GM18517 (cell line): ENCODE results near the gene CNTNAP2.
"Not testable (repeated sequence)": the region's sequence is repeated elsewhere in the genome, so short reads cannot be mapped to it uniquely, and the experiment has no call there.

ENCODE experiments used
- ATAC-seq: cut with Tn5 transposase; IDR thresholded peaks from one replicate; pipeline ENCODE4 v1.9.1; 2021; ENCODE audit warnings: mild to moderate bottlenecking, moderate library complexity; ENCODE audit not compliant: unreplicated experiment

The CNTNAP2 gene

DNA sequence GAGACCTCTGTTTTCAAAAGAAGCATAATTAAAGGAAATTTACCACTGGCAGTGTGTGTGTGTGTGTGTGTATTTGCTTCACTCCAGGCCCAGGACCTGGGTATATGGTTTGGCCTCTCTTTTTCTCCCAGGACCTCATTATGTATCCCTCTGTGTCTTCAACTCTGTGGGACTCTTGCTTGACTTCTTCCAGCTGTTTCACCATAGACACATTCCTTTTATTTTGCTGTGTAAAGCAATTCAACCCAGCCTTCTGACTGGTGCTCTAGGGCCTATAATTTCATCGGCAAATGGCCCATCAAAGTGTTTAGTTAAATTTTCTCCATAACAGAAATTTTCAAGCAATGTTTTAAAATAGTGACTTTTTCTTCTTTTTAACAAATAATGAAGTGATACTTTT, 954.3 kb downstream of the CNTNAP2 start:
- ATAC-seq: no peak

DNA sequence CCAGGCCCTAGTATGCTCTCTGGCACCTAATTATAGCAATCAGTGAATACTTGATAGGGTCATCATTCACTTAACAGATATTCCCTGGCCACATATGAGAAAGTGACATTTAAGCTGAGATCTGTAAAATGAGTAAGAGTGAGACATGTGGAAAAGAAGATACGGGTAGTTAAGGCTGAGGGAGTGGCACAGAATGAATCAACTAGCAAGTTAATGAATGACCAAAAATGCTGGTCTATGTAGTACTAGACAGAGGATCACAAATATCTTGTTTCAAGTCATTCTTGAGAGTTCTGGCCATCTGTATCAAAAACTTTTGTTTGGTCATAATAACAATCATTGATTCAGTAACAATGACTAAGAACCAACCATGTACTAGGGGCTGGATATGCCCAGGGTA, 954.9 kb downstream of the CNTNAP2 start:
- no peak for ATAC-seq

DNA sequence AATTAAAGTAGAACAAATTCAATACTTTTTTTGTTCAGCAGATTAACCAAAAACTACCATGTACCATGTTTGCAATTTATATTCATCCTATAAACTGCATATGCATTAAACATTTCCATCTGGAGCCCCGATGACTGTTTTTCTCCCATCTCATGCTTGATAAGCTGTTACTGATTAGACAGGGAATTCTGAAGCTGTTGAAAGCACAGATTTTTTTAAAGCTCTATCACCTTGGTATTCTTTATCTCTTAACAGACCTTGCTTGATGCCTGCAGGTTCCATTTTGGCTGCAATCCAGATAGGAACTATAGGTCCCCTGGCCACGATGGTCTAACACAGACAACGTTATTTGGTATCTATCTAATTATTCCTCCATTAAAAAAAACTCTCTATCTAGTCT, 961.7 kb downstream of the CNTNAP2 start:
- no peak for ATAC-seq

DNA sequence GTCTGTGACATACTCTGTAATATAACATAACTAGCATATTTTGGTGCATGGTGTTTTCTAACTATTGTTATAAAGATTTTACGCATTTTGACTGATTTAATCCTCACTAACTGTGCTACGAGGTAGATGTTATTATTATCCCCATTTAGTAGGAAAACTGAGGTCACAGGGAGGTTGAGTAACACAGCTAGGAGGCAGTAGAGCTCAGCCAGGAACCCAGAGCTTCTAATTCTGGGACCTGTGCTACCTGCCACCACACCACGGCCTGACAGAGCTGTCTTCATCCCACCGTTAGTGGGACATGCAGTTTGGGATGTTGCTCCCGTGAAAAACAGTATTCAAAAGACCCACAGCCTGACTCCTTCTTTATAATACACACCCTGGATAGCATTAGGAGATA, 962.5 kb downstream of the CNTNAP2 start:
- no peak for ATAC-seq

DNA sequence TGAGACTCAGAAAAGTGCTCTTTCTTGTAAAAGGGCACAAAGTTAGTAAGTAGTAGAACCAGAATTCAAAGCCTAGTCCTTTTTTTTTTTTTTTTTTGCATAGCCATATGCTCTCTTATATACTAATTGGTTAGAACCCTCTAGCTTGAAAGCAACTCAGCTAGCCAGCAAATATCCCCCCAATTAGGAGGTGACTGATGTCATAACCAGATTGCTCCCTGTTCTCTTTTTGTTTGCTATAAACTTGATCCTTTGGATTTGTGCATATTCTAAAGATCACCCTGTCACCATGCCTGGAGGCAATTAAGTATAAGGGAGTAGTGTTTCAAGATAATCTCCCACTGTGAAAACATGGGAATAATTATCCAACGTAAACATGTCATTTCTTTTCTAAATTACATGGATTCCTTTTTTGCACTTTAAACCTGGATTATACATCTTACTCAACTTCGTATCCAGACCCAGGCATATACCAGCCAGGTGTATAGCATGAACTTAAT, 963.4 kb downstream of the CNTNAP2 start:
- no peak for ATAC-seq

DNA sequence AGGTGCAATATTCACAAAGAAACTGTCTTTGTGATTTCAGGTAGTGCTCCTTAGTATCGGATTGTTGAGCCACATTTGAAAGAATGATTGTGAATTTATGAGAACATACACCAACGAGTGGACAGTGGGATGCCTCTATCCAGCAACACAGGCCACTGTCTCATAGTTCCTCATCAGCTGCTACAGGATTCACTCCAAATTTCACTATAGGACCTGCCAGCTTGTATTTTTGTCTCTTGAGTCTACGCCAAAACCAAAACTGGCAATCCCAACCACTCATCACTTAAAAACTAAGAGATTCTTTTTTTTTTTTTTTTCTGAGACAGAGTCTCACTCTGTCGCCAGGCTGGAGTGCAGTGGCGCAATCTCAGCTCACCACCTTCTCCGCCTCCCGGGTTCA, 964.5 kb downstream of the CNTNAP2 start:
- ATAC-seq: no peak

DNA sequence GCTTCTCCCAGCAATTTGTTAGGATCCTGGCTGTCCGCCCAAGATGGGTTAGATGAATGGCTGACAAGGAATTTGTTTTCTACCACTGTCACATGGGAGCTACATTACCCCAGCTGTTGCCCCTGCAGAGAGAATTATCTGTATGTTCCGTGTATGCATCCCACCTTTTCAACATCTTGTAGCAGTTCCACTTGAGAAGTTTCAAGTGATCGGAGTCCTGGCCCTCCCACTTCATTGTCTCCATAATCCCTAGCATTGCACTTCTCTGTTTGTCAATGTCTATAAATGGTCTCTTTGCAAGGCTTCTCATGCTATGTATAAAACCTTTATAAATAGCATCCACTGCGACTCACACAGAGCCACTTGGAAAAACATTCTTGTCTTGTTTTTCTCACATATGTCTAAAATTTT, 972.5 kb downstream of the CNTNAP2 start:
- ATAC-seq: no peak

DNA sequence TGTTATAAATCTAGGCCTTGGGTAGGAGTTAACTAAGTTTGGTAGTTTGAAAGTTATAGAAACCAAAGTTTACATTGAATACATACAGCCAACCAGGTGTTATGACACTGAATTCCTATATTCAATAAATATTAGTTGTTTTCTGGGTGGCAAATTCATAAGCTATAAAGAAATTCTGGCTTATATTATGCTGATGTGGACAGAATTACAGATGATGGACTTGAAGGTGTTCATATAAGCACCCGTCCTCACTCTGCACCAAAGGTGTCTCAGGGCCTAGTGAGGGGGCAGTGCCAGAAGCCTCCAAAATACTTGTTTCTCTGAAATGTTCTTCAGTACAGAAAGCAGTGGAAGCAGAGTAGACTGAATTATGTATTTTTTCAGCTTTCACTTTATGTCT, 973.0 kb downstream of the CNTNAP2 start:
- no peak for ATAC-seq

DNA sequence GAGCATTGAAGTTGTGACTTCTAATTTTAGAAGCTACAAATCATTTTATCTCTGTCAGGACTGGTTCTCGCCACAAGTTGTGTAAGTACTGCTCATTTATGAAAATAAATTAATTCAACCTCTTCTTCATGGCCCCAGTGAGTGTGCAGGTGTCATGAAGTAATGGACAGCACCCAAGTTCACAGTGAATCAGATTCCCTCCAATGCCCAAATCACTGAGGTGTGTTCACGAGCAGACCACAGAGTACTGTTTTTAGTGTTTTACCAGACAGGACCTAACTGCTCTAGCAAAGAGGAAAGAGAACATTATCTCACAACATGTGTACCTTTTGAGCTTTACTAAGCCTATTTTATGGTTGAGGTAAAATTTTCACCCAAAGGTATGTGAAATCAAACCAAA, 980.0 kb downstream of the CNTNAP2 start:
- ATAC-seq: no peak

DNA sequence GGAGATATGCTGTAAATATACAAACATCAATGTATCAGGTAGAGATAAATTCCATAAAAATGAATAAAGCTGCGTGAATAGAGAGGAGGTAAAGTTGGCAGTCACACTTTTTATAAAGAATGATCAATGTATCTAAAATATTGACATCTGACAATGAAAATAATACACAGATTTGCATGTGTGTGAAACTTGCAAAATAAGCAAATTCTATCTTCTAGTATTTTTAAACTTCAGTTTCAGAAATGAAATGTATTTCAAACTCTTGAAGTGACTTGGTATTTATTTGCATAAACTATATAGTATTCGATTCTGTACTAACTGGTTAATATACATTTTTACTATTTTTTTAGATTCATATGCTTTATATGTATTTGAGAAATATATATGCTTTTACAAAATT, 986.6 kb downstream of the CNTNAP2 start:
- no peak for ATAC-seq

DNA sequence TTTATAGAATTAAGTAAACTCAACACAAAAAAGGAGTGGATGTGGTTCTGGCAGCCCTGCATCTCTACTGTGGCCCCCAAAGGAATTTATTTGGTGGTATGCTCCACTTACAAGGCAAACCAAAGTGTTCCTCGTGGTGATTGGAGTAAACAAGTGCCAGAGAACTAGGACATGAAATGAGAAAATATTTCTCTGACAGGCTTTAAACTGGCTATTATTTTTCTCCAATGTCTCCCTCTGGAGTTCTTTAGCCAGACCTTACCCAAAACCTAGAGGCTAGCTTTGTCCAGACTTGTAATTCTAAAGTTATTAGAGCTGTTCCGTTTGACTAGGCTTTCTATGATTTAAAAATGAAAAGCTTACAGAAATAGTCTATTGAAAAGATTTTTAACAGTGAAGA, 990.1 kb downstream of the CNTNAP2 start:
- no peak for ATAC-seq

DNA sequence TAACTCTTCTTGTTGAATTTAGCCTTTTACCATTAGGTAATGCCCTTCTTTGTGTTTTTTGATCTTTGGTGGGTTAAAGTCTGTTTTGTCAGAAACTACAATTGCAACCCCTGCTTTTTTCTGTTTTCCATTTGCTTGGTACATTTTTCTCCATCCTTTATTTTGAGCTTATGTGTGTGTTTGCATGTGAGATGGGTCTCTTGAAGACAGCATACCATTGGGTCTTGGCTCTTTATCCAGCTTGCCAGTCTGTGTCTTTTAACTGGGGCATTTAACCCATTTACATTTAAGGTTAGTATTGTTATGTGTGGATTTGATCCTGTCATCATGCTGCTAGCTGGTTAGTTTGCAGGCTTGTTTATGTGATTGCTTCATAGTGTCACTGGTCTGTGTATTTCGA, 997.9 kb downstream of the CNTNAP2 start:
- ATAC-seq: not testable (repeated sequence)

DNA sequence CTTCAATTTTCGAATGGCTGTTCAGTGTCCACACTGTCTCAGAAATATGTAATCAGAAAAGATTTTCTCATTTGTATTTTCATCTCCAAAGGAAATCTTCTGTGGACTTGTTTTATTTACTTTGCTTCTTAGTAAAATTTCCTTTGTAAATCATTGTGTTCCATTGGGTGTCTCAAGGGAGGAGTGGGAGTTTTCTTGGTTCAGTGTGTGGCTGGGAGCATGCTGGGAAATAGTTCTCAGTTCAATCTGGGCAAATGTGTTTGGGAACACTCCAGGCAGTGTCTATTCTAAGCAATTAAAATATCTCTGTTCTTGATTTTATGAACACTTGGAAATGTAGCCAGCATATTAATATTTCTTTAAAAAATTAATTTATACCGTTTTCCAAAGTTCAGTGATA, 1019.8 kb downstream of the CNTNAP2 start:
- no peak for ATAC-seq

DNA sequence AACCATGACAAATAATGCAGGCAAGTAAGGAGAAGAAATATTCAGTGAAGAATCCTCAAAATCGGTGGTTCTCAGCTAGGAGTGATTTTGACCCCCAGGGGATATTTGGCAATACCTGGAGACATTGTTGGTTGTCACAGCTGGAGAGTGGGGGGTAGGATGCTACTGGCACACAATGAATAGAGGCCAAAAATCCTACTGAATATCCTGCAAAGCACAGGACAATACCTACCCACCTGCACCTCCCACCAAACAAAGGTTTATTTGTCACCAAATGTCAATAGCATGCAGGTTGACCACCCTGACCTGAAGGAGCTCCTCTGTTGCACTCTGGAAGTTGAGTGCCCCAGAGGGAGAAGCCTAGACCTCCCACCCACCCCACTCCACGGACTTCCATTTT, 1028.6 kb downstream of the CNTNAP2 start:
- no peak for ATAC-seq

DNA sequence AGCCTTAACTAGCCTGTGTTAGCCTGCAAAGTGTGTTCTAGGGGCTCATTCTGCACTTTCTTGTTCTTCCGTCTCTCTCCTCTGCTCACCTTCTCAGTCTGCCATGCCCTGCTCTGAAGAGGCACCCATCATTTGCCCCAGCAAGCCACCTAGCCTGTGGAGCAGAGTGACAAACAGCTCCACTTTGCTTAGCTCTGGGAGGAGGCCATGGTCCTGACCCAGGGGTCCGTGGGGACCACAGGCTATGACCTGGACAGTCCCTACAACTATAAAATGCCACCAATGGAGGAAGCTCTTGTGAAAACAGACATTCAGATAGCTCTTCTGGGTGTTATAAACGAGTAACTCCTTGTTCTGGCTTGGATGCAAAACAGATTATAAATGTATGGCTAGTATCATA, 1029.6 kb downstream of the CNTNAP2 start:
- no peak for ATAC-seq

DNA sequence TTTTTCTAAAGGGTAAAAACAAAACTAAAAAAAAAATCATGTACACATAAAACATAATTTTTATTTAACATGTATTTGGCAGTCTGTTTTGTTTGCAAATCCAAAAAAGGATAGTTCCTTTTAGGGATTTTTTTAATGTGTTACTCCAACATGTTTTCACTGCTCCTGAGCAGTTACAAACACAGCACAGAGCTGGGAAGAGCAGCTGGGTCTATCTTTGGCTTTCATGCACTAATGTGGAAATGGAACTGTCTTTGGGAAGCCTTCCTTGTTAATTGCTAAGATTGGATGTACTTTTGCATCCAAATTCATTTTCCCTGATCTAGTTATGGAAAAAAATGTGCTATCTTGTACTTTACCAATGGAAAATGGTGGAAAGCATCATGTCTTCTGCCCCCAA, 1035.1 kb downstream of the CNTNAP2 start:
- ATAC-seq: no peak

DNA sequence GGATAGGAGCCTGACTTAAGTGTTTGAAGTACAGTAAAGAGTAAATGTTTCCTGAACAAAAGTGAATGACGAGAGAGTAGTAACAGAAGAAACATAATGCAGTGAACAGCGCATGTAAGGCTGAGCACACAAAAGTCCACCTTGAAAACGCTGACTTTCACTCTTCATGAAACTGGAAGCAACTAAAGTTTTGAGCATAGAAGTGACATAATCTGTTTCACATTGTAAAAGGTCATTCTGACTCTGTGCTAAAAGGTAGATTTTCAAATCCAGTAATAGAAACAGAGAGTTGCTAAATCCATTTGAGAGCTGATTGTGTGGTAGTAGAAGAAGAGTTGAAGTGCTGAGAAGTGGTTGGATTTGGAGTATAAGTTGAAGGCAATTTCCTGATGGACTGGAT, 1037.0 kb downstream of the CNTNAP2 start:
- no peak for ATAC-seq

DNA sequence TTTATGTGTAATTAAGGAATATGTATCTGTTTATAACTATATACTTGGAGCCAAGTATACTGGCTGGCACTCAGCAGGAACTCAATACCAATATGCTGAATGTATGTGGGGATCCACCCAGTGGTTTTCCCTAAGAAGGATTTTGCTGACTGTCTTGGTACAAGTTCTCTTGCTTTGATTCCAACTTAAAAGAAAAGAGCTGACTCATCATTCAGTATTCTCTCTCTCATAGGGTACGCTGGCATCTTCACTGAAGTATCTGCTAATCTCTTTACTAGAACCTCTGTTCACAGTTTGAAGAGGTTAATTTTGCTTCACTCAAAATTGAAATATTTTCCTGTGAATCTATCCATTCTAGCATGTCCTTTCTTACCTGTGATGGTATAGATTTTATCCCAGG, 1044.8 kb downstream of the CNTNAP2 start:
- ATAC-seq: no peak

DNA sequence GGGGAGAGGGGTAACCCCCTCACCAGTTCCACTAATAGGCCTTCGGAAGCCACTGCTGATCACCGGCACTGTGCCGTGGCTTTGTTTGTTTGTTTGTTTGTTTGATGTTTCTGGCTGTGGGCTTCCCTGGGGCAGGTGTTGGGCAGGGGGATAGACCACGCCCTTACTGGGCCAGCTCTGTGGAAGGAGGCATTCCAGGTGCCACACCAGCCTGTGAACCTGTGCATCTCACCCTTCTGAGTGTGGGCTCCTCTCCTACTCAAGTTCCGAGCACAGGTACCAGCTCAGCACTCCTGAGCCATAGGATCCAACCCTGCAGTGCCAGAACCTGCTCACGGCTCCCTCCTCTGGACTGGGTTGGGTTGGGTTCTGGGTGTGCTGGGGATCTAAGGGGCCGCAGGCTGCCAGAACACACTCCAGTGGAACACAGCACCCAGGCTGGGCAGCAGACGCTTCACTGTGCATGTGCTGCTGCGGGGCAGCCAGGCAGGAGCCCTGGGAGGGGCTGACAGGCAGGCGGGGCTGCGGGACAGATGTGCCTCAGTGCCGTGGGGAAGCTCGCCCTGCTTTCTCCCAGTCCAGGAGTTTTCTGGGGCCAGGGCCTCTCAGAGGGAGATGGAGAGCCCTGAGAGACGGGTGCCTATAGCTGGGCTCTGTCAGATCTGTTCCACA, 1053.9 kb downstream of the CNTNAP2 start:
- ATAC-seq: no peak

DNA sequence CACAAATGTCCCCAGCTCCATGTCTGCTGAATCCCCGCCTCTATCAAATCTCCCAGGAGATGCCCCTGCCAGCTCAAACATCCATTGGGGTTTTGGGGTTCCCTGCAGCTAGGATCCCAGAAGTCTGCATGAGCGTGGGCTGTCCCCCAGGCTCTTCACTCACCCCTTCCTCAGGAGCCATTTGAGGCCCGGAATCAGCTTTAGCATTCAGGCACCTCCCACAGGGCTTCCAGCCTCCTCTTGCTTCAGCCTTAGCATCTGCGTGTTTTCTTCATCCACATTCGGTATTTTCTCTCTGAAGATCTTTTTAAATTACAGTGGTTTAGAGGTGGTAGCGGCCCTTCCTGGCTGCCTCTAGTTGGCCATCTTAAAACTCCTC, 1054.4 kb downstream of the CNTNAP2 start:
- ATAC-seq: no peak

DNA sequence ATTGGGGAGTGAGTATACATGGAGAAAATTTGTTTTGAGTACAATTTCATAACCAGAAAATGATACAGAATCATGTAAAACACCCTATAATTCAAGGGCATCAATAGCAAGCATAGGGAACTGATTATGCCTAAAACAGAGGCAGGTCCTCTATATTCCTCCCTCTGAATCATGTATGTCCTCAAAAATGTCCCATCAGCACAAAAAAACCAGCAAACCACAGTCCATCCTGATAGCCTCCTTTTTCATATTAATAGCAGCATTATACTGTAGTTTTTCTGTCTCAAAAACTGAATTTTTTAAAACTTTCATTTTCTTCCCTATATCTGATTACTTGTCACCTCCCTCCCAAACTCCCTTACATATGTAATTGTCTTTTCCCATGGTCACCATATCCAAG, 1057.3 kb downstream of the CNTNAP2 start:
- no peak for ATAC-seq

DNA sequence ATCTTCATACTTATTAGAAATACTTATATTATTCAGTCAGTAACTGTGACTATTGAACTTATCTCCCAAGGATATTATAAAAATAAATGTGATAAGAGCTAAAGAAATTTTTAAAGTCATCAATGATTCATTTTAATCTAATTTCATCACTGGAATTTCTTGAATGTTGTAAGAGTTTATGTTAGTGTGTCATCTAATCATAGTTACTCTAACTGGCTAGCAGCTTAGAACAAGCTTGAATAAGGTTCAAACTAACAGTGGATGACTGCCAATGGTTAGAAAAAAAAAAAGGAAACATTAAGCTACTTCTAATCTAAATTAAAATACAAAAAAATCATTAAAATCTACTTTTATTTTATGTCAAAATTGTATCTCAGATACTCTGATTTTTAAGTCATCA, 1066.3 kb downstream of the CNTNAP2 start:
- ATAC-seq: no peak

DNA sequence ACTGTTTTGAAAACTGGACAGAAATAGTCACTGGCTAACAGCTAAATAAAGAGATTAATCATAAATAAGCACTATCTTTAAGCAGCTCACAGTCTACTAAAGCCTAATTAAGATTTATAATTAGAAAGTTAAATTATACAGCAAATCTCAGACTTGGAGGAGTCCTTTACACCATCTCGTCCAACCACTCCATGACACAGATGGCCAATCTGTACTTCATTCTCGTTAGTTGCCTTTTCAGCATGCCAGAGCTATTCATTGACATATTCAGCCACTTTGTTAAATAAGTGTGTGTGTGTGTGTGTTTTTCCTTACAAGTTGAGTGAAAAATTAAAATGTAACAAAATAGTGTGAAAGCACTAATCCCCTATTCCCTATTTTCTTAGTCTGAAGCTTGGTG, 1066.7 kb downstream of the CNTNAP2 start:
- ATAC-seq: no peak
